ENCODE measurements around the gene NUDT5.

DNA sequence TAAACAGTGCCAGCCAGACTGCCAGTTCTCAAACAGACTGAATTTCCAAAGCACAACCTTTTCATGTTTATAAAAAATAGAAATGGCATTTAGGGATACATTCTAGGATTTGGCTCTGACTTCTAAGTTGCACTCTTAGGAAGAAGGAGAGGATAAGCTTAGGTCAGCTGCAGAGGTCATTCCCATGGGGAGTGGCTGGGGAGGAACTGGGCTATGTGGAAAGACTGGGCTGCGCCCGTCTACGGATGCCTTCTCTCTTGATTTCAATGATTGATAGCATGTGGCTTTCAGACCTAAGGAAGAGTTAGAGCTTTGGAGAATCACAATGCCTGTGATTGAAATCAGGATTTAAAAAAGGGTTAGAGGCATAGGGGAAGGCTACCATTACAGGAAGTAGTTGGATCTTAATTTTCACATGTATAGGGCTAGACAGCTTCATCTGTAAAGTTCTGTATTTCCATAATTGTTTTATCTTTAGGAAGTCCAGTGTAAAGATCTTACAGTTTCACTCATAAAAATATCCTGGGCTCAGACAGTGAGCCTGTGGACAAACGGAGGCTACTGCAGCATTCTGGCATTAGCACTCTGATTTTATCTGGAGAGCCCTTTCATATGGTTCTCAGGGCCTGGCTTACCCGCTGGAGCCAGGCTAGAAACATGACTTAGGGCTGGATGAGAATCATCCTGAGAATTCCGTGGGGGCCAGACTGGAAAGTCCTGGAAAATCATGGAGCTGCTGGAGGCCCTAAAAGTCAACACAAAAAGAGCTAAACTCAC lies 29.5 kb downstream of the NUDT5 start:
- TF ChIP-seq POLR2A (IDR thresholded peaks at IDR 0.05; ENCODE audit: low read depth, low read length), result no peak
- no peak for TF ChIP-seq TAF1 (IDR thresholded peaks at IDR 0.05; ENCODE audit: low read depth, low read length)
- TF ChIP-seq SPI1 (IDR thresholded peaks at IDR 0.05; ENCODE audit: low read depth, low read length), result no peak
- no peak for TF ChIP-seq POLR2AphosphoS5 (IDR thresholded peaks at IDR 0.05; ENCODE audit: low read depth, low read length)
- TF ChIP-seq PAX5 (IDR thresholded peaks at IDR 0.05; ENCODE audit: insufficient read depth, low read length, severe bottlenecking), result no peak

All from GM12891 (cell line).